Rectal smooth muscle tissue (tissue), 1 donor: ENCODE measurements around the gene LCORL.

Source experiments
- H3K27ac ChIP-seq: one replicate; pipeline ENCODE4 v1.7.0; 2013; ENCODE audit warnings: low read depth, low read length, inconsistent platforms
- H3K27me3 ChIP-seq: one replicate; pipeline ENCODE4 v1.7.0; 2013; ENCODE audit warnings: low read length; ENCODE audit not compliant: control insufficient read depth, insufficient read depth
- H3K36me3 ChIP-seq: one replicate; pipeline ENCODE4 v1.7.0; 2013; ENCODE audit warnings: low read length; ENCODE audit not compliant: control insufficient read depth, insufficient read depth
- H3K4me1 ChIP-seq: one replicate; pipeline ENCODE4 v1.7.0; 2013; ENCODE audit warnings: low read length; ENCODE audit not compliant: control insufficient read depth, insufficient read depth
- H3K4me3 ChIP-seq: one replicate; pipeline ENCODE4 v1.7.0; 2013; ENCODE audit warnings: low read length
- H3K9ac ChIP-seq: one replicate; pipeline ENCODE4 v1.7.0; 2013; ENCODE audit warnings: low read length

The LCORL gene

DNA sequence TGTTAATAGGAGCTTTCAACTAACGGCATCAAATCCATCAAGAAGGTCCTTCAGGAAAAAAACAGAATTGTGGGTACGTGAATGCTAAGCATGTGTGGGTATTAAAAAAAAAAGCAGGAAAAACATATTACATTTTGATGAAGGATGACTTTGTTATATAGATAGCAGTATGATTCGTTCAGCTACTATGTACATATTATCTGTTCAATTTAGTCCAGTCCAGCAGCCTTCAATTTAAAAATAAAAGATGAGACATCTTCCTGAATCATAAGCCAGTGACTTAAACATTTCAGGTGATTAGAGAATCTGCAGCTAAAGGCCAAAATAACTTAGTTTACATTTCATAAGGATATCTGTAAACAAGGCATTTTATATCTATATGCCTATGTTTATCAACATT is 63.4 kb downstream of the LCORL start:
- no peaks in the 10 kb centered on the region for H3K4me1 ChIP-seq
- H3K36me3 ChIP-seq, result no peaks in the 10 kb centered on the region
- no peak overlapping the region for H3K4me3 ChIP-seq
- no peaks in the 10 kb centered on the region for H3K27me3 ChIP-seq
- no peak overlapping the region for H3K27ac ChIP-seq
- H3K9ac ChIP-seq, result no peak overlapping the region

DNA sequence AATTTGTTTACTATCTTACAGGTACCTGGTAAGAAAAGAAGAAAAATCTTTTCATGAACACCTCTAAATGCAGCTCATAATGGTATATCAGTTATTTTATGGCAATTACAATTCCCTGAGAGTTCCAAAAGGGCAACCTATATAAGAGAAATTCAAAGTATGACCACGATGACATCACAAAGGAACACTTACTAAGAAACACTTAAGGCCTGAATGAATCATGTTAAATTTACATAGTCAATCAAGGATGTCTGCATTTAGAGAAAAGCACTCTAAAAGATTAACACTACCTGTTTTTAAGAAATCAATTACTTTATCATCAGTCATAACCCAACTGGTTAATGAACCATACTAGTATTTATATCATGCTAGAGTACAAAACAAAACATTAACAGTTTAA is 63.9 kb downstream of the LCORL start:
- no peaks in the 10 kb centered on the region for H3K36me3 ChIP-seq

DNA sequence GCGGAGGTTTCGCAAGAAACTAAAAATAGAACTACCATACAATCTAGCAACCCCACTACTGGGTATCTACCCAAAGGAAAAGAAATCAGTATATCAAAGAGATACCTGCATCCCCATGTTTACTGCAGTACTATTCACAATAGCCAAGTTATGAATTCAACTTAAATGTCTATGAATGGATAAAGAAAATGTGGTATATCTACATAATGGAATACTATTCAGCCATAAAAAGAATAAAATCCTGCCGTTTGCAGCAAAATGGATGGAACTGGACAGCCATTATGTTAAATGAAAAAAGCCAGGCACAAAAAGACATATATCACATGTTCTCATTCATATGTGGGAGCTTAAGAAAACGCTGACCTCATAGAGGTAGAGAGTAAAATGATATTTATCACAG is 65.3 kb downstream of the LCORL start:
- no peak overlapping the region for H3K9ac ChIP-seq
- H3K36me3 ChIP-seq, result no peaks in the 10 kb centered on the region
- no peak overlapping the region for H3K4me3 ChIP-seq
- no peak overlapping the region for H3K27ac ChIP-seq
- H3K27me3 ChIP-seq, result no peaks in the 10 kb centered on the region
- no peaks in the 10 kb centered on the region for H3K4me1 ChIP-seq

More for the DNA sequence above, 63.9 kb downstream of the LCORL start:
- no peaks in the 10 kb centered on the region for H3K4me1 ChIP-seq
- no peak overlapping the region for H3K4me3 ChIP-seq
- no peak overlapping the region for H3K9ac ChIP-seq
- no peaks in the 10 kb centered on the region for H3K27me3 ChIP-seq
- H3K27ac ChIP-seq, result no peak overlapping the region

DNA sequence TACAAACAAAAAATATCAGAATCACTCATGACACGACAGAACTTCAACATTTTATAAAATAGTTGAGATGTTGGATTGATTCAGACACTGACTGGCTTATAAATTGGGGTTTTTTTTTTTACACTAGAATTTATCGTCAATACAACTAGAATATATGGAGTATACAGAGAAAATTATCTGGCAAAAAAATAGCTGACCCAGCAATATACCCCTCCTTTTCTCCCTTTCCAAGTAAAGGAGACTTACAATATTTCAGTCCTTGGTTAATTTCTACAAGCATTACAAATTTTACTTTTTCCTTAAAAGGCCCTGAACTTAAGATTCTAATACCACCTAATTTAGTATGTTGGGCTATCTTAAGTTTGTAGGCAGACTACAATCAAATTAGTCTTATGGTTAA is 76.3 kb downstream of the LCORL start:
- Histone ChIP-seq H3K27me3 (no peaks in the 10 kb centered on the region), H3K9ac (no peak overlapping the region), H3K27ac (no peak overlapping the region), H3K4me3 (no peak overlapping the region), H3K4me1 (no peaks in the 10 kb centered on the region), H3K36me3 (no peaks in the 10 kb centered on the region)

DNA sequence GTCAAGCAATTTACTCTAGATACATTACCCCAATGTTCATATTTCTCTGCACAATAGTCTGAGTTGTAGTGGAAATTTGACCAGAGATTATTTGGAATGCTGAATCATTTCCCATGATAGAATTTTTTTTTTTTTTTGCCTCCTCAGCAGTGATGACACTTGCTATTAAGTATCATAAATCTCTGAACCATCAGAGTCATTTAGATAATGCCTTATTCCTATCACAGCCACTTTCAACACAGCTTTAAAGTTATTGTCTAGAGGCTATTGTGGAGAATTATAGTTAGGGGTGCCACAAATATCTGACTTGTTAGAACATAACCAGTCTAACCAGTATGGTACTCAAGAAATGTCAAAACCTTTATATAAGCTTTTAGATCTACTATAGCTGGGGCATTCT is 79.8 kb downstream of the LCORL start:
- Histone ChIP-seq H3K9ac (no peak overlapping the region), H3K27ac (no peak overlapping the region), H3K4me1 (no peaks in the 10 kb centered on the region), H3K36me3 (no peaks in the 10 kb centered on the region), H3K4me3 (no peak overlapping the region), H3K27me3 (no peaks in the 10 kb centered on the region)

DNA sequence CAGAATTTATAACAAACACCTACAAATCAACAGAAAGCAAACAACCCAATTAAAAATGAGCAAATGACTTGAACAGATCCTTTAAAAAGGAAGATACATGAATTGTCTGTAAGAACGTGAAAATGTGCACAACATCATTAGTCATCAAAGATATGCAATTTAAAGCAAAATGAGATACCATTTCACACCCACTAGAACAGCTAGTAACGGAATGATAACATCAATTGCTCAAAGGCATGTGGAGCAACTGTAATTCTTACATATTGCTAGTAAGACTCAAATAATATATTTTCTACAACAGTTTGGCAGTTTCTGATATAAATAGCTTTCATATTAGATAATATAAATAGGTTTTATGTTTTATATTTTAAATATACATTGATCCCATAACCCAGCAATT is 82.5 kb downstream of the LCORL start:
- Histone ChIP-seq H3K27ac (no peak overlapping the region), H3K4me1 (no peaks in the 10 kb centered on the region), H3K9ac (no peak overlapping the region), H3K36me3 (no peaks in the 10 kb centered on the region), H3K27me3 (no peaks in the 10 kb centered on the region), H3K4me3 (no peak overlapping the region)

DNA sequence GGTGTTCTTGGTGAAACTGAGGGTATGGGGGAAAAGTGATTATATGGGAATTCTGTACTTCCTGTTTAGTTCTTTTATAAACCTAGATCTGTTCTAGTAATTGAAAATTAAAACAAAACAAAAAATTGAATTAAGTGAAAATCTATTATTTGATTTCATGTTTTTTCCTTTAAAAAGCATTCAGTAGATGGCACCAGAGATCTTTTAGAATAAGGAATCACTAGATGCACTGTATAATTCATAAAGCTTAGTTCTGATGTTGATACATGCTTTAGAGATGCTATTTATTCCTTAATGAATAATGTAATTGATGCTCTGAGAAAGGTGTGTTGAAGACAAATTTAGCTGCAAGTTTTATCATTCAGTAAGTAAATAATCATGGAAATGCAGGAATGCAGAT is 87.3 kb downstream of the LCORL start:
- no peak overlapping the region for H3K27ac ChIP-seq
- no peaks in the 10 kb centered on the region for H3K4me1 ChIP-seq
- no peak overlapping the region for H3K4me3 ChIP-seq
- no peaks in the 10 kb centered on the region for H3K36me3 ChIP-seq
- H3K9ac ChIP-seq, result no peak overlapping the region
- no peaks in the 10 kb centered on the region for H3K27me3 ChIP-seq

DNA sequence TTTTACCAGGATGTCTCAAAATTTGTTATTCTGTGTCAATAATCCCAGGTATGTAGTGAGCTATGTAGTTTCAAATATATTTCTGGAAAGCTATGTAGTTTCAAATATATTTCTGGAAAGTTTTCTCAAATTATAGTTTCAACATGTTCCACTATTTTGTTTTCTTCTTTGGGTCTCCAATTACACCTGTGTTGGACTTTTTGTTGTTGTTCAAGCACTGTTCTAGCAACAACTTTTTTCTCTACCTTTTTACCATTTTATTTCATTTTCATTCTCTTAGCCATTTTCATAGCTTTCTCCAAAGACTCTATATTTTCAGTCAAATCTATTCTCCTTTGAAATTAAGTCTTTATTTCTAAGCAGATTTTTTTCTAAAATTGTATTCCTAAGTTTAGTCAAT is 88.4 kb downstream of the LCORL start:
- Histone ChIP-seq H3K4me1 (no peaks in the 10 kb centered on the region), H3K36me3 (no peaks in the 10 kb centered on the region), H3K27ac (no peak overlapping the region), H3K4me3 (no peak overlapping the region), H3K9ac (no peak overlapping the region), H3K27me3 (no peaks in the 10 kb centered on the region)

DNA sequence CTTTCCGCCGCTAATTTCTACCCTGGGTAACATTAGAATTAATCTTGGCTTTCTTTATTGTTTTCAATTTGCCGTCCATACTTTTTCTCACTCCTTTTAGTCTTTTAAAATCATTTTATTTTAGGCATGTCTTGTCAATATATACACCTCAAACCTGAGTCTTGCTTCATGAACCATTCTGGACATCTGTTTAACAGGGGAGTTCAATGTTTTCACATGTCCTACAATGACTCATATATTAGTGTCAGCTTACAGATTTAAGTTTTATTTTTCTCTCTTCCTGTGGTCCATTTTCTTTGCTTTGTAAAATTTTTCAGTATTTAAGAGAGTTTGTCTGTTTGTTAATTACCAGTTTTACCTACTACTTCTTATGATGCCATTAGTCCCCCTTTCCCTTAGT is 89.5 kb downstream of the LCORL start:
- H3K36me3 ChIP-seq, result no peaks in the 10 kb centered on the region
- H3K4me3 ChIP-seq, result no peak overlapping the region

DNA sequence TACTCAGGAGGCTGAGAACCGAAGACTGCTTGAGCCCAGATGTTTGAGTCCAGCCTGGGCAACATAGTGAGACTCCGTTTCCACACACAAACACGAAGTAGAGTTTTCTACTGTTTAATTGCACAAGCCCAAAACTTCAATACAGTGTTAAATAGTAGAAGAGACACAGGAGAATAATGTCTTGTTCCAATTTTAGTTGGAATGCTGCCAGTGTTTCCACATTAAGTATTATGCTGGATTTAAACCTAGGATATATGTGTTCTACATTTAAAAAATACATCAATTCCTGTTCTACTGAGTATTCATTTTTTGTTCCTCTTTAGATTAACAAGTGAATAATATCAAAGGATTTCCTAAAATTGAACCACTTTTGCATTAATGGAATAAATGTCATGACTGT is 91.3 kb downstream of the LCORL start:
- no peak overlapping the region for H3K4me3 ChIP-seq
- no peaks in the 10 kb centered on the region for H3K27me3 ChIP-seq
- H3K4me1 ChIP-seq, result no peaks in the 10 kb centered on the region
- no peak overlapping the region for H3K9ac ChIP-seq
- H3K27ac ChIP-seq, result no peak overlapping the region
- no peaks in the 10 kb centered on the region for H3K36me3 ChIP-seq

More for the DNA sequence above, 89.5 kb downstream of the LCORL start:
- Histone ChIP-seq H3K4me1 (no peaks in the 10 kb centered on the region), H3K9ac (no peak overlapping the region), H3K27me3 (no peaks in the 10 kb centered on the region), H3K27ac (no peak overlapping the region)

DNA sequence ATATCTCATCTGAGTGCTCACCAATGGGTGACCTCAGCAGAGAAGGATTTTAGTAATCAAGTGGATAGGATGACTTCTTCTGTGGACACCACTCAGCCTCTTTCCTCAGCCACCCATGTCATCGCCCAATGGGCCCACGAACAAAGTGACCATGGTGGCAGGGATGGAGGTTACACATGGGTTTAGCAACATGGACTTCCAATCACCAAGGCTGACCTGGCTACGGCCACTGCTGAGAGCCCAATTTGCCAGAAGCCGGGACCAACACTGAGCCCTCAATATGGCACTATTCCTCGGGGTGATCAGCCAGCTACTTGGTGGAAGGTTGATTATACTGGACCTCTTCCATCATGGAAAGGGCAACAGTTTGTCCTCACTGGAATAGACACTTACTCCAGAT is 97.4 kb downstream of the LCORL start:
- Histone ChIP-seq H3K27me3 (no peaks in the 10 kb centered on the region), H3K36me3 (no peaks in the 10 kb centered on the region), H3K4me1 (no peaks in the 10 kb centered on the region), H3K9ac (no peak overlapping the region), H3K4me3 (no peak overlapping the region), H3K27ac (no peak overlapping the region)

DNA sequence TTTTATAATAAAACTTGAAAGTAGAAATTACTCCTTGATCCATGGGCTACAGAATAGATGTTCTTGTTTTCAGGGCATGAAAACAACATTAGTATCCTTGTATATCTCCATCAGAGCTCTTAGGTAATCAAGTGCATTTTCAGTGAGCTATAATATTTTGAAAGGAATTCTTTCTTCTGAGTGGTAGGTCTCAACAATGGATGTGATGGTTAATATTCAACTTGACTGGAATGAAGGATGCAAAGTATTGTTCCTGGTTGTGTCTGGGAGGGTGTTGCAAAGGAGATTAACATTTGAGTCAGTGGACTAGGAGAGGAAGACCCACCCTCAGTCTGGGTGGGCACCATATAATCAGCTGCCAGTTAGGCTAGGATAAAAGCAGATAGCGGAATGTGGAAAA is 100.1 kb downstream of the LCORL start:
- no peak overlapping the region for H3K27ac ChIP-seq
- H3K4me3 ChIP-seq, result no peak overlapping the region
- H3K9ac ChIP-seq, result no peak overlapping the region
- no peaks in the 10 kb centered on the region for H3K27me3 ChIP-seq
- H3K36me3 ChIP-seq, result no peaks in the 10 kb centered on the region
- H3K4me1 ChIP-seq, result no peaks in the 10 kb centered on the region

DNA sequence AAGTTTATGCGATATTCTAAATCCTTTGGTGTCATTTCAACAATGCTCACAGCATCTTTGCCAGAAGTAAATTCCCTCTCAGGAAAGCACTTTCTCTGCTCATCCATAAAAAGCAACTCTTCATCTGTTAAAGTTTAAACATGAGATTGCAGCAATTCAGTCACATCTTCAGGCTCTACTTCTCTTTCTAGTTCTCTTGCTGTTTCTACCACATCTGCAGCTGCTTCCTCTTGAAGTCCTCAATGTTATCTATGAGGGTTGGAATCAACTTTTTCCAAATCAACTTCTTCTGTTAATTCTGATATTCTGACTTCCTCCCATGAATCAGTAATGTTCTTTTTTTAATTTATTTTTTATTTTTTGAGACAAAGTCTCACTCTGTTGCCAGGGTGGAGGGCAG is 100.9 kb downstream of the LCORL start:
- no peak overlapping the region for H3K4me3 ChIP-seq
- H3K36me3 ChIP-seq, result no peaks in the 10 kb centered on the region
- no peaks in the 10 kb centered on the region for H3K27me3 ChIP-seq
- H3K9ac ChIP-seq, result no peak overlapping the region
- H3K4me1 ChIP-seq, result no peaks in the 10 kb centered on the region
- no peak overlapping the region for H3K27ac ChIP-seq

DNA sequence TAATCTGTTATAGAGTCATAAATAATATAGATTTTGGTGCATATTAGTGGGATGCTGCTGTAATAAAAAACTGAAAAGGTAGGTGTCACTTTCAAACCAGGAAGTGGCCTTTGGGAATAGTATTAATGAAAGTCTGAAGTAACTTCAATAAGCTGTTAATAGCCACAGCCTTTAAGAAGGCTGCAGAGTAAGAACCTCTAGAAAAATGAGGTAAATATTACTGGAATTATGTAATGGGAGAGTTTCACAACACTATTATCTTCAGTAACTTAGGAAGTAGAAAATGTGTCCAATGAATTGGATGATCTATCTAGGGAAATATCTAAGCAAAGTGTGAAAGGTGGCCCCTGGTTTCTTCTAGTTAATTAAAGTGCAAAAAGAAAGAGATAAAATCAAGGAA is 106.1 kb downstream of the LCORL start:
- no peaks in the 10 kb centered on the region for H3K27me3 ChIP-seq
- no peaks in the 10 kb centered on the region for H3K4me1 ChIP-seq
- no peak overlapping the region for H3K9ac ChIP-seq
- no peak overlapping the region for H3K4me3 ChIP-seq
- no peak overlapping the region for H3K27ac ChIP-seq
- no peaks in the 10 kb centered on the region for H3K36me3 ChIP-seq
